COR-L47 (cell line): ENCODE measurements around the gene TRHDE.
"Not testable (repeated sequence)": the region's sequence is repeated elsewhere in the genome, so short reads cannot be mapped to it uniquely, and the experiment has no call there.

Experiments
- DNase-seq: peaks from one replicate; lab custom pipeline; 2025; lab: John Stamatoyannopoulos, UW

Gene TRHDE

DNA sequence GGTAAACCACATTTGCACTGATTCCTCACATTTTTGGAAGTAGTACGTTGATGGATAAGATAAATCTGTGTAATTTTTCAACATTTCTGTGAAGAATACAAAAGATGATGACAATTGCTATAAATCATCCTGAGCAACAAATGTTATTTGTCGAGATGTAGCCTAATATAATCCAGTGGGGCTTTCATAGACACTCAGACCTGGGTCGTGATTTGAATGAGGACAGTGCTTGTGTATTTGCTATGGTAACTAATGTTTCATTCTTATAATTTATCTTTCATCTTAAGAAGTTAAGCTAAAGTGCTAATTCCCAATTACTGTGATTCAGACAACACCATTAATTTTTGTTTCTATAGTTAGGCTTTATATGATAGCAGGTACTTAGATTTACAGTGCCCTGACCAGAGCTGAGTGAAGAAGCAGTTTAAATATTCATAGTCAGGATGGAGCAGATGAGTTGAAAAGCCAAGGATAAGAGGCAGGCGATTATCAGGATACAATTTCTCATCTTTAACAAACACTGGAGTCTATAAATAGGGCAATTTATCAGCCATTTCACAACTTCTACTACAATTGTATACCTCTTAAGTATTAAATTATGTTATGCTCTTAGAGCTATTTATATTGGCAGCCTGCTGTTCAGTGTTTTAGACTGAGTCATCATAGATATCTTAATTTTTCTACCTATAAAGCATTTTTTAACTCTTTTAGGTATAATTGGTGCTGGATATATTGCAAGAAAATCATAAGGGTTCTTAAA, 359.9 kb downstream of the TRHDE start:
- no peak for DNase-seq

DNA sequence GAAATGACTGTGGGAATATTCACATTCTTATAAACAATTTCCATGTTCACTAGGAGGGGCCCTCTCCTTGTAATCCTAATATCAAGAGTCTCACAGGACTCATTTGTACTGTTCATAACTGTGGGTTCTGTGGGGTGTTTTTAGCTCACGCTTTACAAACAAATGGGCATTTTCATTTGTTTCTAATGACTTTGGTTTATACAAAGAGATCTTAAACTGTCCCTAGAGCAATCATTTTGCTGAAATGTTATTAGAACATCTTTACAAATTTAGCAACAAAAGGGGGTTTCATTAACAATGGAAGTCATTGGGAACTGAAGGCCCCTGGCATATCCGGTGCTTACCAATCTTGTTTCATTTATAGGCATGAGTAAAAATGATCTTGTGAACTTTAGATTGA, 370.5 kb downstream of the TRHDE start:
- no peak for DNase-seq

DNA sequence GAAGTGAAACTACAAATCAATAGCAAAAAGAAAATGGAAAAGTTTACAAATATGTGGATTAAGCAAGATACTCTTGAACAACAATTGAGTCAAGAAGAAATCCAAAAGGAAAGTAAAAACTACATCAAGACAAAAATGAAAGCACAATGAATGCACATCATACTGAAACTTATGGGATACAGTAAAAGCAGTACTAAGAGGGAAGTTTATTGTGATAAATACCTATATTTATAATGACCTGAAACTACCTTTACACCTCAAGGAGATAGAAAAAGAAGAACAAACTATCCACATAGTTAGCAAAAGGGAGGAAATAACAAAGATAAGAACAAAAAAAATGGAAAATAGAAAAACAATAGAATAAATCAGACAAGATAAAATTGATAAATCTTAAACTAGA, 375.0 kb downstream of the TRHDE start:
- no peak for DNase-seq

DNA sequence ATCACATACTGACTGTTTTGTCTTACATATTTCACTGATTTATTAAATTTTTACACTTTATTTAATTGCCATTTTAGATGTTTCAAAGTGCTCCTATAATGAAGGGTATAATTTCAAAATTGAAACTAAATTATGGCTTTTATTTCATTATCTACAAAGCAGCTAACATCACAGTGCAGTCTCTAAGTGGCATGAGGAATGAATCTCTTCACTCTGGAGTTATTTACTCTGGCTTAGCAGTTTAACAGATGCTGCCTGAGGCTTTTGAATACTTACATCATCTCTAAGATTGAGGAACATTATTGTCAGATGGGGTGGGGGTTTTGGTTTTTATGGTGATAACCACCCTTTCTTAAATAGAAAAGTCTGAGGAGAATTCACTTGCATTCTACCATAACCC, 386.4 kb downstream of the TRHDE start:
- DNase-seq: no peak

DNA sequence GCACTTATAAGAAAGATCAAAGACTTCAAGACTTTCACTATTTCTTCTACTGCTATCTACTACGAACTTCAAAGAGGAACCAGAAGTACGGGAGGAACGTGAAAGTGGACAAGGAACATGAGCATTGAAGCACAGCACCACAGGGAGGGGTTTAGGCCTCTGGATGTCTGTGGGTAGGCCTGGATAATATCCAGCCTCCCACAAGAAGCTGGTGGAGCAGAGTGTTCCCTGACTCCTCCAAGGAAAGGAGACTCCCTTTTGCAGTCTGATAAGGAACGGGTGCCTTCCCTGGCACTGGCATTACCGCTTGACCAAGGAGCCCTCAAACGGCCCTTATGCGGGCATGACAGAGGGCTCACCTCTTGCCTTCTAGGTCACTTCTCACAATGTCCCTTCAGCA, 388.0 kb downstream of the TRHDE start:
- DNase-seq: not testable (repeated sequence)

DNA sequence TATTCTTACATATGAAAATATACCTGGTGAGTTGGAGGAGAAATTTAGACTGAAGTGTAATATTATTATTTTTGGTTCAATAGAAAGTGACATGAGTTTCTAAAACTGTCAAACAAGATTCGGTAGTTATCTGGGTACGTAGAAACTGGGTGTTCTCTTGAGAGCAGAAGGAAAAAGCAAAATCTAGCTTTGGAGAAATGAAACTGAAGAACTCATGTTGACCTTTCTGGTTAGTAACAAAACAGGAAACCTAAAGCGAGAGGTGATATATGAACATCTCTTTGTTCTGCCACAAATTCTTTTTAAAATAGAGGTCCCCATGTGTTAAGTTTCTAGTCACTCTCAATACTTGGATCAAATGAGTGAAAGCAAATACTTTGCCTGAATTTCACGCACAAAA, 401.7 kb downstream of the TRHDE start:
- no peak for DNase-seq

DNA sequence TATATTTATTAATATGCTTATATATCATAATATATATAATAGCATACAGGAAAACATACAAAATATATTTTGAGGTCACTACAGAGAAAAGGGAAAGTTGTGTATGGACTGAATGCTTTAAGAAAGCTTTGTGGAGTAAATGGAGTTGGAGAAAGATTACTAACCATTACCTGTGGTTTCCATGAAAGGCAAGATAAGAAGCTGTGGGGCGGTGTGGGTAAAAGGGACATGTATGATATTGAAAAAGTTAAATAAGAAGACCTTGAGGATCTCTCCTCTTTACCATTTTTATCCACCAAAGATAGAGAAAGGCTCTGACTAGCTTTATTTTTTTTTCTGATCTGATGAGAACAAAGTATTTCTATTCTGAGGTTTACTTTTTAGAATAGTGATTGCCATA, 404.4 kb downstream of the TRHDE start:
- DNase-seq: no peak

DNA sequence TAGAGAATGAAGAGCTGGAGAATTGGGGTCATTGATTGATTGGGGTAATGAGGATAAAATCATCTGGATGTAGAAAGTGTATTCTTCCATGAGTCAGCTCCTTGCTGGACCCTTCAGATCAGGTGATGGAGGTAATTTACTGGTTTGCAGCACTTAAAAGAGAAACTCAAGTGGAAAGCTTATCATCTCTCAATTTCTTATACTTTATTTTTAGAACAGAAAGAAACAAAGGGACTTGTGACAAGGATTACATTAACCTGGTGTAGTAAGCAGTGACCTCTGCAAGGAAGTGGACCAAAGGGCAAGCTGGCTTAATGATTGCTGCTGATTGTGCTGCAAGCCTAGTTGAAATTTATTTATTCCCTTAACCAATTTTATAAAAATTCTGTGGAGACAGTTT, 405.0 kb downstream of the TRHDE start:
- DNase-seq: no peak

DNA sequence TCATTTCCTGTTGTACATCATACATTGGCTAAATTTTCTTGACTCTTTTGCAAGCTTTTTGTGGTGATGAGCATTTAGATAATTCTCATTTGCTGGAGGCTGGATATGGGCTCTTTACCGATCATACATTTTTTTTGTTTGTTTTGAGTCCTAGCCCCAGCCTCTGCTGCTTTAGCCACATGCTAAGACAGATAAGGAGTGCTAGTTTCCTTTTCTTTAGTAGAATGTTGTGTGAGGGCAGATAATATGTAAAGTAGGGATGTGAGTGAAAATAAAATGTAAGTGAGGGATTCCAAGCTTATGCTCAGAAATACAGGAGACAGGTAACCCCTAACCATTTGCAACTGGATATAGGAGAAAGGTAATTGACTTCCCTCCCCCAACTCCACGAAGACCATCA, 405.7 kb downstream of the TRHDE start:
- no peak for DNase-seq

DNA sequence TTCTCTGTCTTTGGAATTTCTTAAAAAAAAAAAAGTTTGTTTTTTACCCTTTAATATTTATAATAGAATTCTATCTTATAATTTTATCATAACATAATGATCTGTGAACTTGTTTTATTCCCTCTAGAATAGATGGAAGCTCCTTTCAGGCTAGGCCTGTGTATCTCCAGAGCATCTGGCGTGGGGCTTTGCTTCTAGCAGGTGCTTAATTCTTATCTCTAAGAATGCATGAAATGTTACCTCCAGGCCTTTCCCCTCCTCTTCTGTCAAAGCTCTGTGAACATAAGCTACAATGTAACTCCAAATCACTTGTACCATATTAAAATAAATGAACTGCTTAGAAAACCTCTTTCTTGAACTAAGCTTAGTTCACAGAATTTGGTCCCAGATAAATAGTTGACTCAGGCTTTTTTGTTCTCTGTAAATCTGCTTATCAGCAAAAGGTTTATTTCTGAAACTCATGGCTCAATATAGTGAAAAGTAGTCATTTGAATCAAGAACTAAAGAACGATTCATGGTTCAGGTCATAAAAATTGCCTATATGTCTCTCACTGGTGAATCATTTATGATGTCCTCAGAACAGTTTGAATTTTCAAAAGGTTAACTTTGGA, 407.1 kb downstream of the TRHDE start:
- DNase-seq: no peak

DNA sequence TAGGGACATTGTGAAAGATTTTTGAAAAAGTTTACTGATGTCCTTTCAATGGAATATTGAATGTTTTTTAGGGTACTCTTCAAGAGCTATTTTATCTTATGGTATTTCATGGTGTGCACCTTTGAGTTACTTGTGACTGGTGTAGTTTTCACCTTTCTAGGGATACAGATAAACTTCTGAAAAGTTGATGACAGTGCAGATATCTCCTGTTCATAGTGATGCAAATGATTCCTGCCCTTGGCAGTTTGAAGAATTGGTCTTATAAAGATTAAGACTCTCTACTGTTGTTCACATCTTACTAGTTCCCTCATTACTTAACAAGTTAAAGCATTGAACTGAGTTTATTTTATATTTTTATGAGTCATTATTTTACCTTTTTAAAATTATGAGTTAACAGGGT, 408.9 kb downstream of the TRHDE start:
- DNase-seq: no peak

DNA sequence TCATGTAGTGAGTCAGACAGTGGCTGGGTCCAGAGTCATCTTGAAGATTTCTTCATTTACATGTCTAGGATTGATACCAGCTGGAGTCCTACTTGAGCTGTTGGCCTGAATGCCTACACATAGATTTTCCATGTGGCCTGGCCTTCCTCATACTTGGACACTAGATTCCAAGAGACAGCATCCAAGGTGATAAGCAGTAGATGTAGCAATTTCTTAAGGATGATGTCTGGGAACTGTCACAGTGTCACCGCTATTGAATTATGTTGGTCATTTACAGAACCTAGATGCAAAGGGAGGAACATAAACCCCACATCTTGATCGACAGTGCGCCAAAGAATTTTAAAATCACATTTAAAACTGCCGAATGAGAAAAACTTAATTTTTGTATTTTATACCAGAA, 412.3 kb downstream of the TRHDE start:
- no peak for DNase-seq

DNA sequence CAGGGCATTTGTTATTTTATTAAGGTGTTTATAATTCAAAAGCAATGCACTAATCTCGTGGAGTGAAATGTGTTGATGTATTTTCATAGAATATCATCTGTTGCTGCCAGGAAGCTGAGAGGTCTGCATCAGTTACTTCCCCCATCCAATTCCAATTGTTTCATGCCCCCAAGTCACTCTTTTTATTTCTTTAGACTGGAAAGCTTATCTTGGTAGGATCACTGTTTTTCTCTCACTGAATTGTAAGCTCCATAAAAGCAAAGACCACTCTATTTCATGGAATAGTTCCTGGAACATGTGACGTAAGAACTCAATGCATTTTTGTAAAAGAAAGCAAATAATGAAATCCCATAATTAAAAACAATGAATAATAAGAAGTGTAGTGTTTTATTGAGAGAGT, 420.2 kb downstream of the TRHDE start:
- DNase-seq: no peak

DNA sequence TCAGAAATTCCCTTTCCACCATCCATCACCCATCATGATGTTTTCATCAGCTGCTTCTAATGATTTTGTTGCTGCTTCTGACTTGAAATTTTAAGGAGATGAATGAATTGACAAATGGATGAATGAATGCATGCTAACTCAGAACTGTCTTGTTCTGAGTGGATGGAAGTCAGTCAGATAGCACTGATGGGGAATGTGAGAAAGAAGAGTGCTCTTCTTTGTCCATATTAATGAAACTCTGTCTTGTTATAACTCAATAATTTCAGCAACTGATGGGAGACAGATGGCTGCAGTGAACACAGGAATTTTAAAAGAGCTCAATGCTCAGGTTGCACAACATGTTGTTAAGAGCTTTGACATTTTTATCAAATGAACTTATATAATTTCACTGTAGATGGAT, 422.0 kb downstream of the TRHDE start:
- no peak for DNase-seq

DNA sequence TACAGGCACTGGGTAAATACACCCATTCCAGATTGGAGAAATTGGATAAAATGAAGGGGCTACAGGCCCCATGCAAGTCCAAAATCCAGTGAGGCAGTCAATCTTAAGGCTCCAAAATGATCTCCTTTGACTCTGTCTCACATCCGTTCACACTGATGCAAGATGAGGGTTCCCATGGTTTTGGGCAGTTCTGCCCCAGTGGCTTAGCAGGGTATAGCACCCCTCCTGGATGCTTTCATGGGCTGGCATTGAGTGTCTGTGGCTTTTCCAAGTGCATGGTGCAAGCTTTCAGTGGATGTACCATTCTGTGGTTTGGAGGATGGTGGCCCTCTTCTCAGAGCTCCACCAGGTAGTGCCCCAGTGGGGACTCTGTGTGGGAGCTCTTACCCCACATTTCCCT, 427.2 kb downstream of the TRHDE start:
- no peak for DNase-seq

DNA sequence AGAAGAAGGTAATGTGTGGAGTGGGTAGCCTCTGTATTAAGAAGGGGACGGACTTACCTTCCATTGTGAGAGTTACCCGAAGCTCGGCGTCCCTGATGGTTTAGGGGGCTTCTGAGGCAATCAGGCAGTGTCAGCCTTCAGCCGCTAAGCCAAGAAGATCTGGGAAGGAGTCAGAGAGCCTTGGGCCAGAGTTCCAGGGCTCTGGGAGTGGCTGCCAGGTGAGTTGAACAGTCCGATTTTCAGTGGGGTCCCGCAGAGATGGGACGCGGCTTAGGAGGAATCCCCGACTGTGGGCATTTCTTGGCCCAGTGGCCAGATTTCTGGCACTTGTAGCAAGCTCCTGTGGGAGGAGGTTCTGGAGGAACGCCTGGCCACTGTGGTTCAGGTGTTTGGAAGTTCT, 439.9 kb downstream of the TRHDE start:
- DNase-seq: not testable (repeated sequence)

DNA sequence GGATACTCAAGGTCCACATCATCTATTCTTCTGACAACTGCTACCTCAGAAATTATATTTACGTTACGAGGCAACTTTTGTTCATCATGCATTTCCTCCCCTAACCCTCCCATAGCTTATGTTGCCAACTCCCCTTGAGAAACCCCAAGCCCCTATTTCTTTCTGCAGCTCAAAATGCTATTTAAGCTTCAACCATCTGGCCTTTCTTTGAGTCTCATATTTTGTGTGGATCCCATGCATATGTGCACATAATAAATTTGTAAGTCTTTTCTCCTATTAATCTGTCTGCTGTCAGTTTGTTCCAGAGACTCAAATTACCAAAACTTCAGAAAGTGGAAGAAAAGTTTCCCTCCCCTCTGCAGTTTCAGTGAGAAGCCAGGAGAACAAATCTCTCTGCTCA, 444.1 kb downstream of the TRHDE start:
- DNase-seq: no peak

DNA sequence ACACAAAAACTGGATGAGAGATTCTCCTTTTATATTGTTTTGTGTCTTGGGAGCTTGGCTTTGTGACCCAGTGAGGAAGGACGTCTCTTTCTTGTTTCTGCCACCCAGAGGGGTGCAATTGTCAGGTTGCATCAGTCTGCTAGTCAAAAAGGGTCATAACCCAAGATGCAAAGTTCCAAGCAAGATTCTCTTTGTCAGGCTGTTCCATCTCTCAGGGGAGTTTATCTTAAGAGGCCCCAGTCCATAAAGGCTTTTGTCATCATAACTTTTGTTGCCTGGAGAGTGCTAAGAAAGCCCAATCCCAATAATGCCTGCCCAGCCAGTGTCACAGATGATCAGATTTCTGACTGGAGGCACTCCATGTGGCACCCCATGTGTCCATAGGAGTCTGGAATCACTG, 444.9 kb downstream of the TRHDE start:
- no peak for DNase-seq
